ENCODE results near the gene ATRNL1.
"Not testable (repeated sequence)": the region's sequence is repeated elsewhere in the genome, so short reads cannot be mapped to it uniquely, and the experiment has no call there.

ATRNL1 gene

GRCh38 chr10:115295213-115295805 is 202.1 kb downstream of the ATRNL1 start:
- Histone ChIP-seq H3K27me3 (ENCODE audit: insufficient read depth, low read length) (no peaks in the 10 kb centered on the region), H3K4me2 (ENCODE audit: low read length) (no peak overlapping the region), H3K9me3 (ENCODE audit: low read length) (no peaks in the 10 kb centered on the region), H3K9me2 (ENCODE audit: low read depth, low read length) (no peaks in the 10 kb centered on the region), H4K20me1 (ENCODE audit: insufficient read depth, low read length) (no peaks in the 10 kb centered on the region), H3K36me3 (ENCODE audit: insufficient read depth, low read length) (no peaks in the 10 kb centered on the region), H3K4me3 (ENCODE audit: low read depth, low read length, poor library complexity, severe bottlenecking) (no peak overlapping the region), H2AFZ (ENCODE audit: low read length) (no peak overlapping the region), H3K27ac (ENCODE audit: low read depth, low read length, poor library complexity, severe bottlenecking) (no peak overlapping the region), H3K4me1 (ENCODE audit: insufficient read depth, low read length, severe bottlenecking) (no peaks in the 10 kb centered on the region), H3K9ac (ENCODE audit: low read length) (no peak overlapping the region), H3F3A (ENCODE audit: insufficient read depth, low read length) (no peaks in the 10 kb centered on the region), H3K79me2 (ENCODE audit: insufficient read depth, low read length) (no peaks in the 10 kb centered on the region)
- no peak for TF ChIP-seq EZH2 (IDR thresholded peaks at IDR 0.05; ENCODE audit: borderline replicate concordance, low read length)

GRCh38 chr10:115300080-115300479 is 206.9 kb downstream of the ATRNL1 start:
- H3K9me3 ChIP-seq (ENCODE audit: low read length): no peaks in the 10 kb centered on the region
- no peak overlapping the region for H3K4me3 ChIP-seq (ENCODE audit: low read depth, low read length, poor library complexity, severe bottlenecking)
- H2AFZ ChIP-seq (ENCODE audit: low read length): no peak overlapping the region
- H3K27ac ChIP-seq (ENCODE audit: low read depth, low read length, poor library complexity, severe bottlenecking): no peak overlapping the region
- H4K20me1 ChIP-seq (ENCODE audit: insufficient read depth, low read length): no peaks in the 10 kb centered on the region
- H3K4me2 ChIP-seq (ENCODE audit: low read length): no peak overlapping the region
- H3K9me2 ChIP-seq (ENCODE audit: low read depth, low read length): no peaks in the 10 kb centered on the region
- no peak overlapping the region for H3K9ac ChIP-seq (ENCODE audit: low read length)
- H3F3A ChIP-seq (ENCODE audit: insufficient read depth, low read length): no peaks in the 10 kb centered on the region
- no peaks in the 10 kb centered on the region for H3K4me1 ChIP-seq (ENCODE audit: insufficient read depth, low read length, severe bottlenecking)
- TF ChIP-seq EZH2 (IDR thresholded peaks at IDR 0.05; ENCODE audit: borderline replicate concordance, low read length) (no peak), CTCF (IDR thresholded peaks at IDR 0.05; ENCODE audit: low read length) (no peak)
- no peaks in the 10 kb centered on the region for H3K79me2 ChIP-seq (ENCODE audit: insufficient read depth, low read length)
- no peaks in the 10 kb centered on the region for H3K36me3 ChIP-seq (ENCODE audit: insufficient read depth, low read length)
- no peaks in the 10 kb centered on the region for H3K27me3 ChIP-seq (ENCODE audit: insufficient read depth, low read length)

- not testable (repeated sequence) for H3K9ac ChIP-seq (ENCODE audit: low read length); H2AFZ ChIP-seq (ENCODE audit: low read length); H3K4me2 ChIP-seq (ENCODE audit: low read length); H3K4me1 ChIP-seq (ENCODE audit: insufficient read depth, low read length, severe bottlenecking); H3K9me3 ChIP-seq (ENCODE audit: low read length); H3K9me2 ChIP-seq (ENCODE audit: low read depth, low read length); H3K36me3 ChIP-seq (ENCODE audit: insufficient read depth, low read length); H3K27ac ChIP-seq (ENCODE audit: low read depth, low read length, poor library complexity, severe bottlenecking); H3F3A ChIP-seq (ENCODE audit: insufficient read depth, low read length); H3K27me3 ChIP-seq (ENCODE audit: insufficient read depth, low read length); H3K79me2 ChIP-seq (ENCODE audit: insufficient read depth, low read length); H4K20me1 ChIP-seq (ENCODE audit: insufficient read depth, low read length); H3K4me3 ChIP-seq (ENCODE audit: low read depth, low read length, poor library complexity, severe bottlenecking)
Observed at GRCh38 chr10:115319669-115320068, 226.5 kb downstream of the ATRNL1 start.

GRCh38 chr10:115321360-115321759 is 228.2 kb downstream of the ATRNL1 start:
- TF ChIP-seq EZH2 (IDR thresholded peaks at IDR 0.05; ENCODE audit: borderline replicate concordance, low read length): no peak
- Histone ChIP-seq H3K27ac (ENCODE audit: low read depth, low read length, poor library complexity, severe bottlenecking) (no peak overlapping the region), H3K4me3 (ENCODE audit: low read depth, low read length, poor library complexity, severe bottlenecking) (no peak overlapping the region)

More at GRCh38 chr10:115321360-115321759, 228.2 kb downstream of the ATRNL1 start:
- Histone ChIP-seq H3K36me3 (ENCODE audit: insufficient read depth, low read length) (no peaks in the 10 kb centered on the region), H3K9me2 (ENCODE audit: low read depth, low read length) (no peaks in the 10 kb centered on the region), H3K9ac (ENCODE audit: low read length) (no peak overlapping the region), H3K4me2 (ENCODE audit: low read length) (no peak overlapping the region), H3K4me1 (ENCODE audit: insufficient read depth, low read length, severe bottlenecking) (no peaks in the 10 kb centered on the region), H2AFZ (ENCODE audit: low read length) (no peak overlapping the region), H3K9me3 (ENCODE audit: low read length) (no peaks in the 10 kb centered on the region), H4K20me1 (ENCODE audit: insufficient read depth, low read length) (no peaks in the 10 kb centered on the region), H3F3A (ENCODE audit: insufficient read depth, low read length) (no peaks in the 10 kb centered on the region), H3K27me3 (ENCODE audit: insufficient read depth, low read length) (no peaks in the 10 kb centered on the region), H3K79me2 (ENCODE audit: insufficient read depth, low read length) (no peaks in the 10 kb centered on the region)

Measured in OCI-LY1 (cell line).